Astrocyte (in vitro differentiated cells and primary cell): ENCODE results near the gene DGKG.

Experiments used
- EZH2 ChIP-seq: IDR thresholded peaks from 2 replicates; pipeline ENCODE4 v1.6.1; 2012; ENCODE audit warnings: mild to moderate bottlenecking, low read length, inconsistent platforms; ENCODE audit not compliant: insufficient read depth
- TF ChIP-seq, protein P1 (sequence below): IDR thresholded peaks from 2 replicates; pipeline ENCODE4 v1.5.1; 2011; ENCODE audit warnings: low read depth, mild to moderate bottlenecking, inconsistent platforms, low read length, moderate library complexity; ENCODE audit not compliant: insufficient read depth

- no peak for TF ChIP-seq EZH2
- TF ChIP-seq, protein P1, sequence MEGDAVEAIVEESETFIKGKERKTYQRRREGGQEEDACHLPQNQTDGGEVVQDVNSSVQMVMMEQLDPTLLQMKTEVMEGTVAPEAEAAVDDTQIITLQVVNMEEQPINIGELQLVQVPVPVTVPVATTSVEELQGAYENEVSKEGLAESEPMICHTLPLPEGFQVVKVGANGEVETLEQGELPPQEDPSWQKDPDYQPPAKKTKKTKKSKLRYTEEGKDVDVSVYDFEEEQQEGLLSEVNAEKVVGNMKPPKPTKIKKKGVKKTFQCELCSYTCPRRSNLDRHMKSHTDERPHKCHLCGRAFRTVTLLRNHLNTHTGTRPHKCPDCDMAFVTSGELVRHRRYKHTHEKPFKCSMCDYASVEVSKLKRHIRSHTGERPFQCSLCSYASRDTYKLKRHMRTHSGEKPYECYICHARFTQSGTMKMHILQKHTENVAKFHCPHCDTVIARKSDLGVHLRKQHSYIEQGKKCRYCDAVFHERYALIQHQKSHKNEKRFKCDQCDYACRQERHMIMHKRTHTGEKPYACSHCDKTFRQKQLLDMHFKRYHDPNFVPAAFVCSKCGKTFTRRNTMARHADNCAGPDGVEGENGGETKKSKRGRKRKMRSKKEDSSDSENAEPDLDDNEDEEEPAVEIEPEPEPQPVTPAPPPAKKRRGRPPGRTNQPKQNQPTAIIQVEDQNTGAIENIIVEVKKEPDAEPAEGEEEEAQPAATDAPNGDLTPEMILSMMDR: no peak
Observed at GRCh38 chr3:186316666-186317260, 45.3 kb downstream of the DGKG start.
